ENCODE data around the gene SLC28A2. TPM values are rescaled to one million over a fixed set of nuclear protein-coding genes. Genes with fewer than 3 reads are reported as not detected.

SLC28A2 gene
- polyA plus RNA-seq, 1 donor from 2014 or later: not detected

DNA sequence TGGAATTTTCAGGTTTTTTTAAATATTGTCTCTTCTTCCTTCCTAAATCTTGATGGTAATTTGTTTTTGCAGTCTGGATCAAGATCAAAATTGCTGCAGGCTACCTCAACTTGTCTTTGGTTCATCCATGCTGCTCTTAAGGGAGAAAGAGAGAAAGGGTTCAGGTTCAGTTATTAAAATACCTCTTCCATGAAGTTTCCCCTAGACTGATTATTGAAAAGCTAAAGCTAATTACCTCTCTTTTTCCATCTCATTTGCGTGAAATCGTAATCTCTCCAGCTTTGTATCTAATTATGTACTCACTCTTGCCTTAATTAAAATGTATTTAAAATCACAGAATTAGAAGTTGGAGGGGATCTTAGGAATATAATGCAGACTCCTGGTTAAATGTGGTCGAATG is 52.7 kb downstream of the SLC28A2 start:
- Histone ChIP-seq H3F3A (ENCODE audit: insufficient read depth, low read length, poor library complexity, severe bottlenecking) (no peaks in the 10 kb centered on the region), H3K36me3 (ENCODE audit: insufficient read depth, low read length) (no peaks in the 10 kb centered on the region), H3K79me2 (replicated peaks; ENCODE audit: insufficient read depth, low read length) (no peaks in the 10 kb centered on the region), H3K9ac (ENCODE audit: low read length) (no peak overlapping the region), H3K4me2 (ENCODE audit: low read length) (no peak overlapping the region), H3K27me3 (ENCODE audit: insufficient read depth, low read depth, low read length) (no peaks in the 10 kb centered on the region), H3K9me2 (ENCODE audit: insufficient read depth, low read length) (no peaks in the 10 kb centered on the region), H2AFZ (ENCODE audit: low read depth, low read length) (no peak overlapping the region), H3K27ac (ENCODE audit: low read length) (no peak overlapping the region), H3K4me3 (ENCODE audit: low read length) (no peak overlapping the region), H4K20me1 (ENCODE audit: insufficient read depth) (no peaks in the 10 kb centered on the region), H3K9me3 (ENCODE audit: low read length) (no peaks in the 10 kb centered on the region)
- TF ChIP-seq EP300 (conservative IDR thresholded peaks at IDR 0.05; ENCODE audit: poor library complexity, severe bottlenecking) (no peak), EZH2 (IDR thresholded peaks at IDR 0.05; ENCODE audit: borderline replicate concordance, insufficient read depth, low read length, poor library complexity, severe bottlenecking) (no peak)

GRCh38 chr15:45306105-45306504 is 54.1 kb downstream of the SLC28A2 start:
- Histone ChIP-seq H3K27me3 (ENCODE audit: insufficient read depth, low read depth, low read length) (no peaks in the 10 kb centered on the region), H3K79me2 (replicated peaks; ENCODE audit: insufficient read depth, low read length) (no peaks in the 10 kb centered on the region), H3K4me3 (ENCODE audit: low read length) (no peak overlapping the region), H3K36me3 (ENCODE audit: insufficient read depth, low read length) (no peaks in the 10 kb centered on the region), H3F3A (ENCODE audit: insufficient read depth, low read length, poor library complexity, severe bottlenecking) (no peaks in the 10 kb centered on the region), H4K20me1 (ENCODE audit: insufficient read depth) (no peaks in the 10 kb centered on the region), H3K27ac (ENCODE audit: low read length) (no peak overlapping the region), H3K9me3 (ENCODE audit: low read length) (no peaks in the 10 kb centered on the region), H2AFZ (ENCODE audit: low read depth, low read length) (no peak overlapping the region), H3K9me2 (ENCODE audit: insufficient read depth, low read length) (no peaks in the 10 kb centered on the region), H3K9ac (ENCODE audit: low read length) (no peak overlapping the region), H3K4me2 (ENCODE audit: low read length) (no peak overlapping the region)
- no peak for TF ChIP-seq SMC3 (conservative IDR thresholded peaks at IDR 0.05; ENCODE audit: poor library complexity)
- no peak for TF ChIP-seq EZH2 (IDR thresholded peaks at IDR 0.05; ENCODE audit: borderline replicate concordance, insufficient read depth, low read length, poor library complexity, severe bottlenecking)
- TF ChIP-seq CTCF (IDR thresholded peaks at IDR 0.05; ENCODE audit: poor library complexity, severe bottlenecking): no peak
- no peak for TF ChIP-seq RAD21 (conservative IDR thresholded peaks at IDR 0.05)
- TF ChIP-seq EP300 (conservative IDR thresholded peaks at IDR 0.05; ENCODE audit: poor library complexity, severe bottlenecking): no peak
- no peak for TF ChIP-seq POLR2AphosphoS5 (IDR thresholded peaks at IDR 0.05)
- no peak for TF ChIP-seq MXI1 (conservative IDR thresholded peaks at IDR 0.05; ENCODE audit: poor library complexity, severe bottlenecking)
- TF ChIP-seq TAF1 (IDR thresholded peaks at IDR 0.05; ENCODE audit: low read depth): no peak
- TF ChIP-seq REST (IDR thresholded peaks at IDR 0.05; ENCODE audit: borderline replicate concordance): no peak

Data from neural cell (in vitro differentiated cells).